HG02610 (cell line): ENCODE measurements around the gene ARHGAP12.

Source experiments
- ATAC-seq: cut with Tn5 transposase; IDR thresholded peaks from one replicate; pipeline ENCODE4 v1.9.1; 2021; ENCODE audit warnings: mild to moderate bottlenecking, moderate library complexity; ENCODE audit not compliant: unreplicated experiment

ARHGAP12 gene

GRCh38 chr10:31885971-31886370 lies 42.7 kb downstream of the ARHGAP12 start:
- no peak for ATAC-seq

GRCh38 chr10:31884386-31884785 lies 44.2 kb downstream of the ARHGAP12 start:
- no peak for ATAC-seq

GRCh38 chr10:31883397-31883796 lies 45.2 kb downstream of the ARHGAP12 start:
- no peak for ATAC-seq

GRCh38 chr10:31878486-31878885 lies 50.1 kb downstream of the ARHGAP12 start:
- no peak for ATAC-seq

- peak; percentile 53 for ATAC-seq
Observed at GRCh38 chr10:31876652-31877352, 51.8 kb downstream of the ARHGAP12 start.

GRCh38 chr10:31875608-31876007 lies 53.0 kb downstream of the ARHGAP12 start:
- peak; percentile 84 for ATAC-seq

- ATAC-seq, result no peak
Observed at GRCh38 chr10:31873724-31874123, 54.9 kb downstream of the ARHGAP12 start.

GRCh38 chr10:31871266-31872065 lies 57.2 kb downstream of the ARHGAP12 start:
- ATAC-seq, result no peak

- no peak for ATAC-seq
Observed at GRCh38 chr10:31867646-31868045, 61.0 kb downstream of the ARHGAP12 start.

GRCh38 chr10:31866118-31866670 lies 62.4 kb downstream of the ARHGAP12 start:
- no peak for ATAC-seq

GRCh38 chr10:31864834-31865518 lies 63.7 kb downstream of the ARHGAP12 start:
- ATAC-seq, result no peak

GRCh38 chr10:31855033-31855432 lies 73.6 kb downstream of the ARHGAP12 start:
- no peak for ATAC-seq

- ATAC-seq, result no peak
Observed at GRCh38 chr10:31853629-31854028, 75.0 kb downstream of the ARHGAP12 start.

GRCh38 chr10:31851216-31851615 lies 77.4 kb downstream of the ARHGAP12 start:
- ATAC-seq, result no peak

- ATAC-seq, result no peak
Observed at GRCh38 chr10:31847515-31847914, 81.1 kb downstream of the ARHGAP12 start.

GRCh38 chr10:31838709-31839108 lies 89.9 kb downstream of the ARHGAP12 start:
- ATAC-seq, result no peak

- ATAC-seq, result no peak
Observed at GRCh38 chr10:31838065-31838464, 90.6 kb downstream of the ARHGAP12 start.

- no peak for ATAC-seq
Observed at GRCh38 chr10:31836569-31837406, 91.8 kb downstream of the ARHGAP12 start.

GRCh38 chr10:31833753-31834152 lies 94.9 kb downstream of the ARHGAP12 start:
- ATAC-seq, result no peak

- no peak for ATAC-seq
Observed at GRCh38 chr10:31832261-31832660, 96.4 kb downstream of the ARHGAP12 start.
